GM18517 (cell line): ENCODE results near the gene CDC6.

ENCODE experiments used
- ATAC-seq: cut with Tn5 transposase; IDR thresholded peaks from one replicate; pipeline ENCODE4 v1.9.1; 2021; ENCODE audit warnings: mild to moderate bottlenecking, moderate library complexity; ENCODE audit not compliant: unreplicated experiment

Gene CDC6

DNA sequence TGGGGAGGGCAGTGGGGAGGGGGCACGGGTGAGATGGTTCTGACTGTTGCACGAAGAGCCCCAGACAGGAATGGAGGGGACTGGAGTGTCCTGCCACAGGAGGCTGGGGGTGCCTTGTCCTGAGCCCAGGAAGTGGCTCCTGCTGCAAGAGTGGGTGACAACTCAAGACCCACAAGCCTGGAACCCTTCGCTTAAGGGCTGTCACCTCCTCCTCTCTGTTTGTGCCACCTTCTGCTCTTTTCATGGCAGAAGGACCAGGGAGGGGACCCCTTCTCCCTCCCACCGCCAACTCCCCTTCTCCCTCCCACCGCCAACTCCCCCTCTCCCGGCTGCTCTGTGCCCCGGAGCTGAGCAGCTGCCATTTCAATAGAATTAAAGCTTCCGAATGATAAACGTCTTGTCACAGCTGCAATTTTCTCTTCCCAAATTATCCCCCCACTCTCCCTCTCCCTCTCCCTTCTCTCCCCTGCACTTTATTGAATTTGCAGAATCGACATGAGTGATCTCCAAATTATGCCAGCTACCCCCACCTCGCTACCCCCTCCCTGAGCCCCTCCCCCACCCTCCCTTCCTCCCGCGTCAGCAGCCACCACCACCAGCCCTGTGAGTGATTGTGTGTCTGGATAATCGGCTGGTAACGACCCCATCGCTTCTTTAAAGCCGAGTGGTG is 63.1 kb downstream of the CDC6 start:
- no peak for ATAC-seq

- ATAC-seq = no peak
Observed at GRCh38 chr17:40351359-40352236, 63.9 kb downstream of the CDC6 start.

- ATAC-seq = no peak
Observed at GRCh38 chr17:40352237-40352778, 64.6 kb downstream of the CDC6 start.

GRCh38 chr17:40352779-40353394 is 65.2 kb downstream of the CDC6 start:
- no peak for ATAC-seq
